OCI-LY7 (cell line): ENCODE measurements around the gene SYNPO2. TPM values are rescaled to one million over a fixed set of nuclear protein-coding genes. Genes with fewer than 3 reads are reported as not detected.

ENCODE experiments used
- BruUV-seq: library from RNA; stranded (reverse); fragments of 400-500 nt; replicated peaks from 2 replicates; lab custom pipeline; 2021; lab: Mats Ljungman, UMichigan
- CTCF ChIA-PET: fragments of 300-600 bp; sonication (Branson Sonifier 250); formaldehyde crosslinking; loops from one replicate; lab custom pipeline; 2022; ENCODE audit warnings: antibody characterized with exemption; ENCODE audit not compliant: unreplicated experiment; lab: Charles Lee
- POLR2A ChIA-PET: fragments of 300-600 bp; sonication (Branson Sonifier 250); formaldehyde crosslinking; loops from one replicate; lab custom pipeline; 2022; ENCODE audit warnings: antibody characterized with exemption; lab: Charles Lee
- DNase-seq: peaks from one replicate; pipeline ENCODE4 v3.0.0-alpha.2; 2015; ENCODE audit warnings: low spot score
- H2AFZ ChIP-seq: fragments of 200-600 bp; sonication (generic), shearing (Covaris generic); 2 replicates; pipeline ENCODE4 v1.6.1; 2014; ENCODE audit warnings: mild to moderate bottlenecking, antibody characterized with exemption, low read length, moderate library complexity
- H3K27ac ChIP-seq: fragments of 200-600 bp; sonication (generic); 2 replicates; pipeline ENCODE4 v1.5.1; 2014; ENCODE audit warnings: mixed run types, low read depth, mild to moderate bottlenecking, moderate library complexity, low read length, inconsistent platforms; ENCODE audit not compliant: poor library complexity, severe bottlenecking
- H3K36me3 ChIP-seq: fragments of 200-600 bp; sonication (generic); 2 replicates; pipeline ENCODE4 v1.6.1; 2014; ENCODE audit warnings: mild to moderate bottlenecking, antibody characterized with exemption, low read length, moderate library complexity, mixed read lengths; ENCODE audit not compliant: insufficient read depth
- H3K4me1 ChIP-seq: fragments of 200-600 bp; sonication (generic); 2 replicates; pipeline ENCODE4 v1.5.1; 2014; ENCODE audit warnings: mild to moderate bottlenecking, low read length; ENCODE audit not compliant: insufficient read depth, poor library complexity, severe bottlenecking
- H3K4me2 ChIP-seq: fragments of 200-600 bp; sonication (generic); 2 replicates; pipeline ENCODE4 v1.6.1; 2014; ENCODE audit warnings: mild to moderate bottlenecking, low read length
- H3K4me3 ChIP-seq: fragments of 200-600 bp; sonication (generic); 2 replicates; pipeline ENCODE4 v1.5.1; 2014; ENCODE audit warnings: mild to moderate bottlenecking, low read depth, low read length; ENCODE audit not compliant: poor library complexity, severe bottlenecking
- H3K79me2 ChIP-seq: fragments of 200-600 bp; sonication (generic); 2 replicates; pipeline ENCODE4 v1.6.1; 2016; ENCODE audit warnings: low read depth, mild to moderate bottlenecking, low read length, moderate library complexity, mixed read lengths; ENCODE audit not compliant: insufficient read depth
- H3K9me2 ChIP-seq: fragments of 200-600 bp; sonication (generic); 2 replicates; pipeline ENCODE4 v1.6.1; 2016; ENCODE audit warnings: mild to moderate bottlenecking, low read length, mixed read lengths; ENCODE audit not compliant: insufficient read depth
- H3K9me3 ChIP-seq: fragments of 200-600 bp; sonication (generic); 2 replicates; pipeline ENCODE4 v1.6.1; 2014; ENCODE audit warnings: mild to moderate bottlenecking, mixed run types, low read length, mixed read lengths
- H4K20me1 ChIP-seq: fragments of 200-600 bp; sonication (generic); 2 replicates; pipeline ENCODE4 v1.6.1; 2014; ENCODE audit warnings: mild to moderate bottlenecking, antibody characterized with exemption, low read length, moderate library complexity, mixed read lengths; ENCODE audit not compliant: insufficient read depth
- CTCF ChIP-seq: fragments of 200-600 bp; sonication (generic); conservative IDR thresholded peaks from 2 replicates; pipeline ENCODE4 v1.5.1; 2014; ENCODE audit warnings: mild to moderate bottlenecking, antibody characterized with exemption, low read length, moderate library complexity, mixed read lengths
- EZH2phosphoT487 ChIP-seq: fragments of 200-600 bp; sonication (generic); IDR thresholded peaks from 2 replicates; pipeline ENCODE4 v1.6.1; 2018; ENCODE audit warnings: low read depth, borderline replicate concordance, mild to moderate bottlenecking, mixed run types, antibody characterized with exemption, low read length, moderate library complexity, mixed read lengths
- intact Hi-C: fragments of 100-400 bp; cut with micrococcal nuclease; formaldehyde crosslinking; loops from one replicate; pipeline ENCODE4 v1.10.0; 2022; ENCODE audit not compliant: unreplicated experiment
- total RNA-seq, 2 experiments: library from RNA; depleted of rRNA in 1 of 2; stranded (reverse); fragments of >200 nt in 1 of 2; shearing (Covaris generic) in 1 of 2; gene quantifications; 2 replicates each; pipeline ENCODE4 v1.2.3, GENCODE V29; 2014 to 2022

Gene SYNPO2
- total RNA-seq, 2 experiments from 2014 or later = 0.11 to 0.19 TPM

GRCh38 chr4:118916691-118917289, 28.1 kb downstream of the SYNPO2 start:
- no peak for DNase-seq
- BruUV-seq = no TSS peak
- H2AFZ ChIP-seq = no peak overlapping the region
- no peaks in the 10 kb centered on the region for H3K4me1 ChIP-seq
- ChIA-PET POLR2A (interaction anchor here (0.6 kb wide), 1 partner anchor 423 kb away, joined by 3 read pairs; no protein-coding TSS in a partner anchor), CTCF (no interaction called here)
- no peak overlapping the region for H3K4me2 ChIP-seq
- no peaks in the 10 kb centered on the region for H4K20me1 ChIP-seq
- H3K4me3 ChIP-seq = no peak overlapping the region
- H3K9me3 ChIP-seq = no peaks in the 10 kb centered on the region
- H3K36me3 ChIP-seq = no peaks in the 10 kb centered on the region
- H3K9me2 ChIP-seq = no peaks in the 10 kb centered on the region
- intact Hi-C loops = no loop called here
- H3K79me2 ChIP-seq = no peaks in the 10 kb centered on the region
- TF ChIP-seq EZH2phosphoT487 (no peak), CTCF (no peak)
- H3K27ac ChIP-seq = no peak overlapping the region

- ChIA-PET POLR2A (interaction anchor here (0.5 kb wide), 1 partner anchor 322 kb away, joined by 3 read pairs; no protein-coding TSS in a partner anchor), CTCF (no interaction called here)
- Histone ChIP-seq H3K79me2 (no peaks in the 10 kb centered on the region), H4K20me1 (no peaks in the 10 kb centered on the region), H3K36me3 (no peaks in the 10 kb centered on the region), H3K9me3 (no peaks in the 10 kb centered on the region), H3K4me3 (no peak overlapping the region), H3K4me2 (no peak overlapping the region), H3K9me2 (no peaks in the 10 kb centered on the region), H3K27ac (no peak overlapping the region), H3K4me1 (no peaks in the 10 kb centered on the region), H2AFZ (no peak overlapping the region)
- no TSS peak for BruUV-seq
- no peak for TF ChIP-seq CTCF
- intact Hi-C loops = no loop called here
- no peak for DNase-seq
Observed at GRCh38 chr4:118917582-118917981, 28.9 kb downstream of the SYNPO2 start.

- H3K4me1 ChIP-seq = no peaks in the 10 kb centered on the region
- no peaks in the 10 kb centered on the region for H3K9me3 ChIP-seq
- intact Hi-C loops = no loop called here
- H3K9me2 ChIP-seq = no peaks in the 10 kb centered on the region
- no peaks in the 10 kb centered on the region for H3K36me3 ChIP-seq
- DNase-seq = no peak
- no peak overlapping the region for H3K4me2 ChIP-seq
- BruUV-seq = no TSS peak
- ChIA-PET POLR2A (interaction anchor here (0.5 kb wide), 1 partner anchor 322 kb away, joined by 3 read pairs; no protein-coding TSS in a partner anchor), CTCF (no interaction called here)
- H4K20me1 ChIP-seq = no peaks in the 10 kb centered on the region
- H3K4me3 ChIP-seq = no peak overlapping the region
- no peak for TF ChIP-seq EZH2phosphoT487
- TF ChIP-seq CTCF = no peak
- H3K79me2 ChIP-seq = no peaks in the 10 kb centered on the region
- no peak overlapping the region for H2AFZ ChIP-seq
- no peak overlapping the region for H3K27ac ChIP-seq
Observed at GRCh38 chr4:118918388-118918787, 29.7 kb downstream of the SYNPO2 start.
